ENCODE data around the gene RALY.

The RALY gene

DNA sequence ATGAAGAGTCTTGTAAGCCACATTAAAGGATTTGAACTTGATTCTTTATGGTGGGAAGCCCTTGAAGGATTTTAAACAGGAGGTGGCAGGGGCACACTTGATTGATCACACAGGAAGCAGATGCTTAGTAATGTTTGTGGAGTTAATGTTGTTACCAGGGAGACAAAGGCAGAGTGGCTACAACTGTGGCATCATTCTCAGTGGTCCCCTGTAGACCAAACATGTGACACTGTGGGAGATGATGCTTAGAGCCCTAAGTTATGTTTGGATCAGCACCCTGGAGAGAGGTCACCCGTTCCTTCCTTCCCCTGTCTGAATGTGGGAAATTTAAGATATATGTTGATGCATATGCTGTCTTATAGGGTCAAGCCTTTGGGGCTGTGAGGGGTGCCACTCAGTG, 65.1 kb downstream of the RALY start:
- TF ChIP-seq, protein P1, sequence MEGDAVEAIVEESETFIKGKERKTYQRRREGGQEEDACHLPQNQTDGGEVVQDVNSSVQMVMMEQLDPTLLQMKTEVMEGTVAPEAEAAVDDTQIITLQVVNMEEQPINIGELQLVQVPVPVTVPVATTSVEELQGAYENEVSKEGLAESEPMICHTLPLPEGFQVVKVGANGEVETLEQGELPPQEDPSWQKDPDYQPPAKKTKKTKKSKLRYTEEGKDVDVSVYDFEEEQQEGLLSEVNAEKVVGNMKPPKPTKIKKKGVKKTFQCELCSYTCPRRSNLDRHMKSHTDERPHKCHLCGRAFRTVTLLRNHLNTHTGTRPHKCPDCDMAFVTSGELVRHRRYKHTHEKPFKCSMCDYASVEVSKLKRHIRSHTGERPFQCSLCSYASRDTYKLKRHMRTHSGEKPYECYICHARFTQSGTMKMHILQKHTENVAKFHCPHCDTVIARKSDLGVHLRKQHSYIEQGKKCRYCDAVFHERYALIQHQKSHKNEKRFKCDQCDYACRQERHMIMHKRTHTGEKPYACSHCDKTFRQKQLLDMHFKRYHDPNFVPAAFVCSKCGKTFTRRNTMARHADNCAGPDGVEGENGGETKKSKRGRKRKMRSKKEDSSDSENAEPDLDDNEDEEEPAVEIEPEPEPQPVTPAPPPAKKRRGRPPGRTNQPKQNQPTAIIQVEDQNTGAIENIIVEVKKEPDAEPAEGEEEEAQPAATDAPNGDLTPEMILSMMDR (IDR thresholded peaks at IDR 0.05), result no peak

DNA sequence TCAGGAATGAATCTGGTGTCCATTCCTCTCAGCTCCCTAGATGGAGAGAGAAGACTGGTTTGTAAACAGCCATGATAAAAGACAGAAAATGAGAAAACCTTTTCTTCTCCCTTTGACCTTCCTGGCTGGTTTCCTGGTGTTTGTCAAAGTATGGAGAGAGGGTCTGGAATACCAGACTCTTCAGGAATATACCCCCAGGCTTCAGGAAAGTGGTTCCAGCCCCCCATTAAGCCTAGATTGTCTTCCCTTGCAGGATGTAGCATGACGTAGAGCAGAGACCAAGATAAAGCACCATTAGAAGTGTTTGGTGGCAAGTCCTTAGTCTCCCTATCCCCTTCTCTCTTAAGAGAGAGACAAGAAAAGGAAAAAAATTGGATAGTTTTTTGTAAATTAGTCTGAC, 67.3 kb downstream of the RALY start:
- TF ChIP-seq, protein P1 (IDR thresholded peaks at IDR 0.05), result no peak

DNA sequence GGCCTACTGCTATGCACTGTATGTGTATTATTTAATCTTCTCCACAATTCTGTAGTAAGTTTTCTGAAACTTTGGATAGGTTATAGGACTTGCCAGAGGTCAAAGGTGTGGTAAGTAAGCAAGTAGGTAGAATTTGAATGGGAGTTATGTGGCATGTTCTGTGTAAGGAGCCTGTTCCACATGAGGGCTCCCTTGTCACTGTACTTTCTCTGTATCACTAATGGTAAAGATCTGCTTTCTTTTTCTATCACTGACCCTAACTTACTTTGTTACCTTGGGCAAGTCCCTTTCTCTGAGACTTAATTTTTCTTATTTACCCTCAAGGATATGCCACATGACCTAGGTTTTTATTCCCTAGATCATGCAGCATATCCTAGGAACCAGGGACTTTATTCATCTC, 68.0 kb downstream of the RALY start:
- TF ChIP-seq, protein P1 (IDR thresholded peaks at IDR 0.05), result no peak

DNA sequence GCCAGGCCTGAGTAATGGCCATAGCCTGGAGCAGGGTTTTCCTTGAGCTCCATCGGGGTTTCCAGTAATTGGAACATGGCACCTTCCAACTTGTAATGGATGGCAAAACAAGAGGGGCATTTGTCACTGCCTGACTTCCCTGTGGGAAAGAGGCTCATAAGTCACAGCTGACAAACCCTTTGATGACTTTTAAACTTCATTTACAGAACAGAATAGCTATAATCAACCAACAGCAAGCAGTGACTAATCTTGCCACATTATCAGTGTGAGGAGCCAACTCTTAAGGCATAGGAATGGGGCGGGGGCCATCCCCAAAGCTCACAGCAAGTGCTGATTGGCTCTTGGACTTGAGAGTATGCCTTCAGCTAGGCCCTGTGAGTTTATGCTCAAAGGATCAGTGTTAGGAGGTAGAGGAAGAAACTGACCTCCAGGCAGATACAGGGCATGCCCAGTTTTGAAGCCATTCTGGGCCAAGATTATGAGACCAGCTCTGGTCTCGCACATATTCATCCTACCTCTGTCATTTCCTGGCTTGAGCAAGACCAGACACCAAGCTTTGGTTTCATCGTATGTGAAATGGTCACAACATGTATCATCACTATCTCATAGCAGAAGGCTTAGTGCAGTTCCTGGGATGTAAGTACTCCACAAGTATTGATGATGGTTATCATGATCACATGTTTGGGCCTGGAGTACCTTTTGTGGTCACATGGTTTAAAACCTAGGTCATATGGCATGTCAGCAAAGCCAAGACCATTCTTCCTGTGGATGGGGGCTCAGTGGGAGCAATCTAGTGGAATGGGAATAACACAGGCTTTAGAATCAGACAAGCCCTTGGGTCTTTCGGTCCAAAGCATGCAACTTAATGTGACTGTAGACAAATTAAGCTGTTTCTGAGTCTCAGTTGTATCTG, 69.1 kb downstream of the RALY start:
- TF ChIP-seq, protein P1 (IDR thresholded peaks at IDR 0.05), result no peak

DNA sequence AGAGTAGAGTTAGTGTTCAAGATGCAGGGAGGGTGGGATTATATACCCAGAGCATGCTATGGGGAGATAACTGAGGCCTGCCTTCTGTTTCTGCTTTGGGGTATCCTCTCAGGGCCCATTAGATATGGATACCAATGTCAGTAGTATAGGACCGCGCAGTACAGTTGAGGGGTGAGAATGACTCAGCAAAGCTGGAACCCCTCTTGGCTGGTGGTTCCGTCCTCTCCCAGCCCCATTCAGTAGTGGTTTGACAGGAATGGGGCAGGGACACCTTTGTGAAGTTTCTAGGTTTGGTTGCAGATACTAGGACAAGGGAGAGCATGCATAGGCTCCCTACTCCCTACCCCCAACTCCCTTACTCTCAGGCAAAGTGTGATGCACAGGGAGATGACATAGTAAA, 70.6 kb downstream of the RALY start:
- TF ChIP-seq, protein P1 (IDR thresholded peaks at IDR 0.05), result no peak

DNA sequence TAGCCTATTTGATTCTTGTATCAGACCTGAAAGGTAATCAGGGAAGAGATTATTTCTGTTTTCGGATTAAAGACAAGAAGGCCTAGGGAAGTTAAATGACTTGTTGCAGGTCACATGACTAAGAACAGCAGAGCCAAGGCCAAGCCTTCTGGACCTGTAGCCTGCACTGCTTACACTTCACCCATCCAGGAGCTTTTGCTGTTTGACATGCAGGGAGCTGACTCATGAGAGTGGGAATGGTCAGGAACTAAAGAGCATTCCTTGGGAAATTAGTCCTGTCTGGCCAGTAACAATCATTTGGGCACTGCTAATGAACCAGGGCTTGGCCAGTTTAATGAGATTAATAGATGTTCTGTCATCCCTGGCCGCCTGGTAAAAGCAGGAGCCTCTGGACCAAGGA, 71.5 kb downstream of the RALY start:
- TF ChIP-seq, protein P1 (IDR thresholded peaks at IDR 0.05), result no peak

DNA sequence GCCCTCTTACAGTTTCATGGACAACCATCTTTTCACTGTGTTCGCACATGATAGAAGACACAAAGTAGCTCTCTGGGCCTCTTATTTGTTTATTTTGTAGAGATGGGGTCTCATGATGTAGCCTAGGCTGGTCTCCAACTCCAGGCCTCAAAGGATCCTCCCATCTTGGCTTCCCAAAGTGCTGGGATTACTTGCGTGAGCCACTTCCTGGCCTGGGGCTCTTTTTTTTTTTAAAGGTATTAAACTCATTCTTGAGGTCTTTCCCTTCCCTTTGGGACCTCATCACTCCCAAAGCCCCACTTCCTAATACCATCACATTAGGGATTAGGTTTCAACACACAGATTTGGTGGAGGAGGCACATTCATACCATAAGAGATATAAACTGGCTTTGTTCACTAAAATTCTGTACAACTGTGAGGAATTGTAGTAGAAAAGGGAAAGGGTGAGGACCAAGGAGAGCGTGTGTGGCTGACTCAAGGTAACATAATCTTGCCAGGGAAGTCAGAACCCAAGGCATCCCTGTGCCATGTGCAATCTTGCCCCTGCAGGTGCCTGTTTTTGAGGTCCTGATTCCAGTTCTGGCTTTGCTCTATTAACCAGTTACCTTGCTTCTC, 72.9 kb downstream of the RALY start:
- TF ChIP-seq, protein P1 (IDR thresholded peaks at IDR 0.05), result no peak
